Adrenal gland (tissue), 12 donors: ENCODE results near the gene TNS3. TPM values are rescaled to one million over a fixed set of nuclear protein-coding genes. Genes with fewer than 3 reads are reported as not detected.

Experiments
- DNase-seq, 7 donors: peaks; one replicate each; pipeline ENCODE4 v3.0.0-alpha.2; 2019 to 2020
- H3K27ac ChIP-seq, 5 donors: fragments of 200-600 bp; sonication (generic) in 4 of 5; 1 replicate in 3 of 5; 2 replicates in 2 of 5; pipeline versions ENCODE4 v1.5.1 to v1.8.0; 2016 to 2020; ENCODE audit warnings: mild to moderate bottlenecking in 1 of 5
- H3K27me3 ChIP-seq: fragments of 200-600 bp; 2 replicates; pipeline ENCODE4 v1.8.0; 2021
- H3K36me3 ChIP-seq, 2 donors: fragments of 200-600 bp; replicated peaks in 1 of 2; 1 replicate in 1 of 2; 2 replicates in 1 of 2; pipeline versions ENCODE4 v1.5.1 to v1.8.0; 2018 to 2022
- H3K4me1 ChIP-seq, 2 donors: fragments of 200-600 bp; replicated peaks in 1 of 2; 1 replicate in 1 of 2; 2 replicates in 1 of 2; pipeline versions ENCODE4 v1.5.1 to v1.8.0; 2018 to 2021
- H3K4me3 ChIP-seq, 4 donors: fragments of 200-600 bp; sonication (generic) in 3 of 4; one replicate each; pipeline ENCODE4 v1.5.1; 2016 to 2018
- H3K9me3 ChIP-seq, 3 donors: fragments of 200-600 bp; sonication (generic) in 1 of 3; replicated peaks in 1 of 3; 1 replicate in 2 of 3; 2 replicates in 1 of 3; pipeline versions ENCODE4 v1.5.1 to v1.8.0; 2016 to 2021
- CTCF ChIP-seq, 6 experiments: fragments of 450-650 bp in 4 of 6; fragments of 200-600 bp in 2 of 6; sonication (generic) in 1 of 6; IDR thresholded peaks; 1 replicate in 5 of 6; 2 replicates in 1 of 6; pipeline versions ENCODE4 v1.5.1 to v1.8.0; 2016 to 2021; ENCODE audit warnings: antibody characterized with exemption in 6 of 6, mild to moderate bottlenecking in 2 of 6, moderate library complexity in 1 of 6
- POLR2A ChIP-seq, 2 donors: fragments of 450-650 bp; IDR thresholded peaks; one replicate each; pipeline ENCODE4 v1.6.1; 2017; ENCODE audit warnings: antibody characterized with exemption in 2 of 2, mild to moderate bottlenecking in 2 of 2, moderate library complexity in 1 of 2
- WGBS, 4 donors: extraction: QIAGEN DNeasy Blood & Tissue Kit in 2 of 4; methylation state at CpG; one replicate each; pipeline versions ENCODE4 v1.1.5 to v1.1.7; 2013 to 2017; 5-methylcytosine and 5-hydroxymethylcytosine counted together
- intact Hi-C, 2 donors: fragments of 100-400 bp; cut with DNase I; formaldehyde crosslinking; loops; one replicate each; pipeline versions ENCODE4 v1.14.1 to v1.15.0; 2022 to 2023
- polyA plus RNA-seq, 3 donors: library from polyadenylated mRNA; stranded (reverse); fragments of 200-250 nt in 2 of 3; fragments of 350-450 nt in 1 of 3; fragmentation: Illumina TruSeq in 1 of 3; extraction: RNeasy Lipid Tissue Mini Kit (QIAGEN cat#74804) in 1 of 3; gene quantifications; one replicate each; pipeline ENCODE4 v1.2.3, GENCODE V29; 2013 to 2014
- total RNA-seq, 9 donors: library from RNA; depleted of rRNA in 4 of 9; stranded (reverse); fragments of >200 nt in 4 of 9; fragments of 120-200 nt in 1 of 9; fragmentation: NEBNext Ultra II Directional in 1 of 9; extraction: Animal tissue kit (Norgen Biotek cat#: 25700) in 1 of 9; gene quantifications; one replicate each; pipeline versions ENCODE4 v1.1.0 to v1.2.4, GENCODE V29; 2013 to 2023
- donor health status: healthy with polysubstance abuse.
- donor health status: Bipolar disorder and iron deficiency.
- donor health status: DM: yes; HTN: yes; CAD: no.
- donor health status: DM: no; HTN: no; CAD: no.
- donor health status: DM: no; HTN: no; CAD: no.
- donor health status: DM: yes; HTN: yes; CAD: no.

Gene TNS3
- total and polyA plus RNA-seq, 12 donors: 21.0 to 188 (median 99.8) TPM

DNA sequence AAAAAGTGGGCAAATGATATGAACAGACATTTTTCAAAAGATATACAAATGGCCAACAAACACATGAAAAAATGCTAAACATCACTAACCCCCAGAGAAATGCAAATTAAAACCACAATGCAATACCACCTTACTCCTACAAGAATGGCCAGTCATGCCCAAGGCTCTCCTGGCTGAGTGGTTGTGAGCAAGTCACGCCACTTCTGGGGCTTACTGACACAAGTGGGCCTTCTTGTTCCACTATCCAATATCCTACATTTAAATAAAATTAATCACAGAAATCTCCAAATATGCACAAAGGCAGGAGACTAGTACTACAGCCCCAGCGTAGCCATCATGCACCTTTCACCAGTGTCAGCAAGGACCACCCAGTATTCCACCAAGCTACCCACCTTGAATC is 181.9 kb downstream of the TNS3 start:
- DNase-seq: peak in 1 of 7 donors; percentile 3
- WGBS, 4 donors: 93 to 100% (median 97%) methylated on average over 2 of the region's 2 CpGs
- no peaks in the 10 kb centered on the region for H3K27me3 ChIP-seq
- H3K27ac ChIP-seq: no peak overlapping the region
- no peak for TF ChIP-seq POLR2A (IDR thresholded peaks at IDR 0.05)
- no peak for TF ChIP-seq CTCF (IDR thresholded peaks at IDR 0.05)
- intact Hi-C loops: no loop called here
- H3K9me3 ChIP-seq: no peaks in the 10 kb centered on the region
- H3K36me3 ChIP-seq: peaks cover 0 to 43% of the 10 kb centered on the region in 2 donors
- H3K4me3 ChIP-seq: no peak overlapping the region
- peaks cover 1 to 6% of the 10 kb centered on the region in 2 donors for H3K4me1 ChIP-seq

DNA sequence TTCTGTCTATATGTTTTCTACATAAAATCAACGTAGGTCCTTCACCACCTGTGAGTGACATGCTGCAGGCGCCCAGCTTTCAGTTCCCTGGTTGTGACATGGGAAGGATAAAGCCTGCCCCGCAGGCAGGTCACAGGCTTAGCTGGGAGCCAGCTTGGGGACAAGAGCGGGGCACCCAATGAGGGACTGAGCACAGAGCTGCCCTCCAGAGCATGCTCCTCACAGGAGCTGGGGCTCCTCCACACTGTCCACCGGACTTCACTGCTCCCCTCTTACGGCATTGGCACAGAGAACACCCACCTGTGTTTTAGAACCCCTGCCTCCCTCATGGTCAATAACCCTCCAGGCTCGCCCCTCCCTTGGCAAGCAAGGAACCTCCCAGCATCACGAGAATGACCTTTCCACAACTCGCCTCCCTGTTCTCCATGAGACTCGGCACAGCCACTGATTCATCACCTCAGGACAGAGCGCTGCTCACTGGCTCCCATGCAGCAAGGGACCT is 187.1 kb downstream of the TNS3 start:
- 84 to 93% (median 89%) methylated on average over 10 to 11 of the region's 11 CpGs for WGBS, 4 donors
- peak in 2 of 7 donors; percentile 2 to 38 for DNase-seq
- Histone ChIP-seq H3K9me3 (no peaks in the 10 kb centered on the region), H3K4me3 (no peak overlapping the region), H3K27me3 (no peaks in the 10 kb centered on the region), H3K4me1 (peaks cover 14 to 19% of the 10 kb centered on the region in 2 donors), H3K36me3 (peaks cover 0 to 50% of the 10 kb centered on the region in 2 donors), H3K27ac (no peak overlapping the region)
- intact Hi-C loops: no loop called here
- TF ChIP-seq CTCF (IDR thresholded peaks at IDR 0.05): no peak
- TF ChIP-seq POLR2A (IDR thresholded peaks at IDR 0.05): no peak

DNA sequence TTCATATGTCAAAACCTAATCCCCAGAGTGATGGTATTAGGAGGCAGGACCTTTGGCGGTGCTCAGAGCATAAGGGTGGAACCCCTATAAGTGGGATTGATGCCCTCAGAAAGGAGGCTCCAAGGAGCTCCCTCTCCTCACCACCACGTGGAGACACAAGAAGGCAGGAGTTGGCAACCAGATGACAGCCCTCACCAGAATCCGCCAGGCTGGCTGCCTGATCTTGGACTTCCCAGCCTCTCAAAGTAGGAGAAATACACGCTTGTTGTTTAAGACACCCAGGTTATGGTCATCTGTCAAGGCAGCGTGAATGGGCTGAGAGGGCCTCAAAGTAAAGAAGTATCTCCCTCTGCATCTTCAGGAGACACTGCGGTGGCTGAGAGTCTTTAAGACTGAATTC is 187.7 kb downstream of the TNS3 start:
- WGBS, 4 donors: 82 to 93% (median 90%) methylated on average over 6 of the region's 6 CpGs
- Histone ChIP-seq H3K27ac (no peak overlapping the region), H3K36me3 (peaks cover 0 to 50% of the 10 kb centered on the region in 2 donors), H3K9me3 (no peaks in the 10 kb centered on the region), H3K4me1 (peaks cover 14 to 19% of the 10 kb centered on the region in 2 donors), H3K4me3 (no peak overlapping the region), H3K27me3 (no peaks in the 10 kb centered on the region)
- intact Hi-C loops: no loop called here
- TF ChIP-seq POLR2A (IDR thresholded peaks at IDR 0.05) (no peak), CTCF (IDR thresholded peaks at IDR 0.05) (no peak)
- DNase-seq: peak in 2 of 7 donors; percentile 9 to 41

DNA sequence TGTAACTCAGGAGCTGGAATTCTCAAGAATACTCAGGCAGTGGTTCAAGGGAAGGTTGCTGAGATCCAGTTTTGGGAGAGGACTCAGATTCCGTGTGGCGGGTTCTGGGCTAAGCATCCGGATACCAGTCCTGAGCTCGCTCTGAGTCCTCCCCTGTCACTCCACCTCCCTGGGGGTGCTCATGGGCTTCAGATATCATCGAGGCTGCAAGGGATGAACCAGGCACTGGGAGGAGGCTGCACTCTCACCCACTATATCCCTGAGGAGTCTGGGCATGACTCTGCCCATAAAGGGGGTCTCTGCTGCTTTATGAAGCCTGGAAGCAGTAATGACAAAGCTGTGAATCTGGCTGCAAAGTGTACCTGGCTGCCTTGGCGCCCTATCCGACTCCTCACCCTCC is 188.5 kb downstream of the TNS3 start:
- DNase-seq: peak in 2 of 7 donors; percentile 11 to 48
- intact Hi-C loops: no loop called here
- H3K27ac ChIP-seq: peak overlapping the region in 1 of 5 donors; percentile 87
- no peak overlapping the region for H3K4me3 ChIP-seq
- peaks cover 14 to 19% of the 10 kb centered on the region in 2 donors for H3K4me1 ChIP-seq
- no peaks in the 10 kb centered on the region for H3K27me3 ChIP-seq
- no peaks in the 10 kb centered on the region for H3K9me3 ChIP-seq
- WGBS, 4 donors: 76 to 91% (median 89%) methylated on average over 7 of the region's 7 CpGs
- H3K36me3 ChIP-seq: peaks cover 0 to 50% of the 10 kb centered on the region in 2 donors
- no peak for TF ChIP-seq CTCF (IDR thresholded peaks at IDR 0.05)
- TF ChIP-seq POLR2A (IDR thresholded peaks at IDR 0.05): no peak
